HG03432 (cell line): ENCODE measurements around the gene PLA2G6.

ENCODE experiments used
- ATAC-seq: cut with Tn5 transposase; IDR thresholded peaks from one replicate; pipeline ENCODE4 v1.9.1; 2021; ENCODE audit warnings: mild to moderate bottlenecking, moderate library complexity; ENCODE audit not compliant: unreplicated experiment

The PLA2G6 gene

GRCh38 chr22:38181453-38182200 lies at the start of gene PLA2G6:
TSS of gene PLA2G6 (minus strand) at chr22:38181830. CDS start at chr22:38169426, 12,404 bp downstream.
- ATAC-seq, result peak; percentile 80

GRCh38 chr22:38230916-38231315 lies 49.3 kb upstream of the PLA2G6 start:
- ATAC-seq, result no peak

- no peak for ATAC-seq
These were observed 48.6 kb upstream of the PLA2G6 start for GRCh38 chr22:38230108-38230825.

- no peak for ATAC-seq
These were observed 47.5 kb upstream of the PLA2G6 start for GRCh38 chr22:38228873-38229740.

GRCh38 chr22:38228326-38228872 lies 46.8 kb upstream of the PLA2G6 start:
- ATAC-seq, result no peak

GRCh38 chr22:38226853-38227649 lies 45.4 kb upstream of the PLA2G6 start:
- ATAC-seq, result no peak

- ATAC-seq, result no peak
These were observed 41.8 kb upstream of the PLA2G6 start for GRCh38 chr22:38223289-38223960.

- no peak for ATAC-seq
These were observed 41.1 kb upstream of the PLA2G6 start for GRCh38 chr22:38222797-38223119.

GRCh38 chr22:38221908-38222796 lies 40.5 kb upstream of the PLA2G6 start:
- ATAC-seq, result no peak

GRCh38 chr22:38221407-38221806 lies 39.8 kb upstream of the PLA2G6 start:
- no peak for ATAC-seq

- ATAC-seq, result no peak
These were observed 39.2 kb upstream of the PLA2G6 start for GRCh38 chr22:38220653-38221386.

GRCh38 chr22:38220163-38220562 lies 38.5 kb upstream of the PLA2G6 start:
- ATAC-seq, result no peak

GRCh38 chr22:38219632-38220031 lies 38.0 kb upstream of the PLA2G6 start:
- ATAC-seq, result no peak

- no peak for ATAC-seq
These were observed 37.3 kb upstream of the PLA2G6 start for GRCh38 chr22:38218661-38219622.

GRCh38 chr22:38215156-38216038 lies 33.8 kb upstream of the PLA2G6 start:
- no peak for ATAC-seq
